ENCODE results near the gene AFF3.

DNA sequence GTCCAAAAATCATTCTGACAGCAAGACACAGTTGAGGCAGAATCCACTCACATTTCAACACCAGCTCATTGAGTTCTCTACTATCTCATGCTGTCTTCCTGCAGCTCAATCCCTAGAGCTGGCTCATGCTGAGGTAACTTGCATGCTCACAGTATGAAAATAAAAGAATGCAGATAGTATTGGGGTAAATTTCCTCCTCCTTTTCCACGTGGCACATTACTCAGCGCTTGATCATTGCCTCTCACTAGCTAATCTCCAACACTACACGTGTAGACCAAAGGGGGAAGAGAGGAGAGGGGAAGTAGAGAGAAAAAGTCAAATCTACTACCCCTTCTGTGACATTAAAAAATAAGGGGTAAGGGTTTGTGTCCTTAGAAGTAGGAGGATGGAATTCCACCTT lies 300.6 kb downstream of the AFF3 start:
- TF ChIP-seq, protein P1, sequence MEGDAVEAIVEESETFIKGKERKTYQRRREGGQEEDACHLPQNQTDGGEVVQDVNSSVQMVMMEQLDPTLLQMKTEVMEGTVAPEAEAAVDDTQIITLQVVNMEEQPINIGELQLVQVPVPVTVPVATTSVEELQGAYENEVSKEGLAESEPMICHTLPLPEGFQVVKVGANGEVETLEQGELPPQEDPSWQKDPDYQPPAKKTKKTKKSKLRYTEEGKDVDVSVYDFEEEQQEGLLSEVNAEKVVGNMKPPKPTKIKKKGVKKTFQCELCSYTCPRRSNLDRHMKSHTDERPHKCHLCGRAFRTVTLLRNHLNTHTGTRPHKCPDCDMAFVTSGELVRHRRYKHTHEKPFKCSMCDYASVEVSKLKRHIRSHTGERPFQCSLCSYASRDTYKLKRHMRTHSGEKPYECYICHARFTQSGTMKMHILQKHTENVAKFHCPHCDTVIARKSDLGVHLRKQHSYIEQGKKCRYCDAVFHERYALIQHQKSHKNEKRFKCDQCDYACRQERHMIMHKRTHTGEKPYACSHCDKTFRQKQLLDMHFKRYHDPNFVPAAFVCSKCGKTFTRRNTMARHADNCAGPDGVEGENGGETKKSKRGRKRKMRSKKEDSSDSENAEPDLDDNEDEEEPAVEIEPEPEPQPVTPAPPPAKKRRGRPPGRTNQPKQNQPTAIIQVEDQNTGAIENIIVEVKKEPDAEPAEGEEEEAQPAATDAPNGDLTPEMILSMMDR (conservative IDR thresholded peaks at IDR 0.05; ENCODE audit: low read depth, low read length), result no peak
- TF ChIP-seq POLR2A (IDR thresholded peaks at IDR 0.05; ENCODE audit: low read depth, low read length) (no peak), CEBPB (IDR thresholded peaks at IDR 0.05; ENCODE audit: low read depth, low read length) (no peak; the same call in 1 of the 2 replicates), BHLHE40 (IDR thresholded peaks at IDR 0.05; ENCODE audit: low read depth, low read length) (peak; percentile 69), RFX5 (IDR thresholded peaks at IDR 0.05; ENCODE audit: low read depth, low read length) (no peak), CHD1 (IDR thresholded peaks at IDR 0.05; ENCODE audit: low read depth, low read length) (no peak), RCOR1 (IDR thresholded peaks at IDR 0.05; ENCODE audit: insufficient replicate concordance, low read length) (no peak)
- TF ChIP-seq, protein P2, sequence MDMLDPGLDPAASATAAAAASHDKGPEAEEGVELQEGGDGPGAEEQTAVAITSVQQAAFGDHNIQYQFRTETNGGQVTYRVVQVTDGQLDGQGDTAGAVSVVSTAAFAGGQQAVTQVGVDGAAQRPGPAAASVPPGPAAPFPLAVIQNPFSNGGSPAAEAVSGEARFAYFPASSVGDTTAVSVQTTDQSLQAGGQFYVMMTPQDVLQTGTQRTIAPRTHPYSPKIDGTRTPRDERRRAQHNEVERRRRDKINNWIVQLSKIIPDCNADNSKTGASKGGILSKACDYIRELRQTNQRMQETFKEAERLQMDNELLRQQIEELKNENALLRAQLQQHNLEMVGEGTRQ (IDR thresholded peaks at IDR 0.05; ENCODE audit: low read depth, low read length), result 0 out of 2 replicates have a peak, but pooled peaks have one; percentile 44

Data from IMR-90 (cell line).